ENCODE measurements around the gene MYH1.
"Not testable (repeated sequence)": the region's sequence is repeated elsewhere in the genome, so short reads cannot be mapped to it uniquely, and the experiment has no call there.

MYH1 gene

GRCh38 chr17:10518271-10519037 is at the start of gene MYH1:
Gene MYH1 (minus strand): TSS chr17:10518542. CDS start chr17:10516642, 1,900 bp downstream.
- in situ Hi-C loops (cut with MboI; ENCODE audit: low sequenced_read_pairs), result no loop called here

GRCh38 chr17:10563991-10564660 is 45.8 kb upstream of the MYH1 start:
- in situ Hi-C loops (cut with MboI; ENCODE audit: low sequenced_read_pairs), result no loop called here

DNA sequence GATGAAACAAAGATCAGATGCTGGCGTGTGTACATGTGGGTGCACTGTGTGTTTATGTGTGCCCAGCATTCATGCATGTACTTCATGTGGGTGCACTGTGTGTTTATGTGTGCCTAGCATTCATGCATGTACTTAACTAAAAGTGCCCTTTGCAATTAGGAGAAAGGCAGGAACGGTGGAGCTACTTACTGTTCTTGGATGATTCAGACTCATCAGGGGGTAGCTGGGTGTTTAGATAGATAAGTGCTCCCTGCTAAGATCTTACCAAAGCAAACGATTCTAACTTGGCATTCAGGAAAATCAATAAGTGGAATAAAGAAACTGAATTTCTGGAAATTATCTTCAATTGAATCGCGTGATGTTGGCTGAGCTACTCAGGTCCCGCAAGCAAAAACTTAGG is 39.7 kb upstream of the MYH1 start:
- in situ Hi-C loops (cut with MboI; ENCODE audit: low sequenced_read_pairs), result no loop called here

DNA sequence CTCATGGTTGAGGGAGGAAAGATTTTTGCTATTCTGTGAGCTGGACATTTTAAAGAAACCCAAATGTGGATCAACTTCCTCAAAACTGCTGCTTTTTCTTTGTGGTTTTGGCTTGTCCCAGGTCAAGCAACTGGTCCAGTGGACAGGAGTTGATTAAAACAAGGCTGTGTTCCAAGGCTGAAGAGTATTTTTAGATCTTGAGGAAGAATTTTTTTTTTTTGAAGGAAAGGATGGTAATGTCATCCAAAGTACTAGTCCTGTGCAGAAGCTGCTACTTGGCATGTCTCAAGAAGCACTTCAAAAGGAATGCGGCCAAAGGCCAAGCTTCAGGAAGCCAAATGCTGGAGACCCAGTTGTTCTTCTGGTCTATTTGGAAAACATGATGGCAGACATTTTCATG is 39.1 kb upstream of the MYH1 start:
- in situ Hi-C loops (cut with MboI; ENCODE audit: low sequenced_read_pairs), result no loop called here

DNA sequence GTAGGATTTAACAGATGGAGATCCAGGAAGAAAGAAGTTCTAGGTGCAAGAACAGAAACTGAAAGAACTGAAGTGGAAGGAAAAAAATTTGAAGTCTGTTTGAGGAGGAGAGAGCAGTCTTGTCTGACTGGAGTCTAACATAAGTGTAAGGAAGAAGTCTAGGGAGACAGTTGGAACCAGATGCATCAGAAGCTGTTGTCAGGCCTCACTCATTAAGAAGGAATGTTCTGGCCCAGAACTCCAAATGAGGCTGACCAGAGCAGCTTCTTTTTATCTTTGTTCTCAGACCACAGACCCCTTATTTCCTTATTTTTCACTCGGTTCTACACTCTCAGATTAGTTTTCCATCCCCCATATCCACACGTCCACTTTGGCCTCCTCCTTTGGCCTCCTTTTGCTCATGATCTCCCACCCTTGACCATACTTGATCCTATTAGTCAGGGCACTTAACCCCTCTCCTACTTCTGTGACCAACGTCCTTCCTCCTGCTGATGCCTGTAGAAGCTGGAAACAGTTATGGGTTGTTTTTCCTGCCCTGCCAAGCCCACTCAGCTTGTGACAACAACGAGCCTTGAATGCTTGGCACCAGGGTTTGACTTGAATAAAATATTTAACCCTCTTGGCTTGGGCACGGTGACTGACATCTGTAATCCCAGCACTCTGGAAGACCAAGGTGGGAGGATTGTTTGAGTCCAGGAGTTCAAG is 38.1 kb upstream of the MYH1 start:
- in situ Hi-C loops (cut with MboI; ENCODE audit: low sequenced_read_pairs), result no loop called here

GRCh38 chr17:10550014-10550413 is 31.7 kb upstream of the MYH1 start:
- in situ Hi-C loops (cut with MboI; ENCODE audit: low sequenced_read_pairs), result no loop called here

DNA sequence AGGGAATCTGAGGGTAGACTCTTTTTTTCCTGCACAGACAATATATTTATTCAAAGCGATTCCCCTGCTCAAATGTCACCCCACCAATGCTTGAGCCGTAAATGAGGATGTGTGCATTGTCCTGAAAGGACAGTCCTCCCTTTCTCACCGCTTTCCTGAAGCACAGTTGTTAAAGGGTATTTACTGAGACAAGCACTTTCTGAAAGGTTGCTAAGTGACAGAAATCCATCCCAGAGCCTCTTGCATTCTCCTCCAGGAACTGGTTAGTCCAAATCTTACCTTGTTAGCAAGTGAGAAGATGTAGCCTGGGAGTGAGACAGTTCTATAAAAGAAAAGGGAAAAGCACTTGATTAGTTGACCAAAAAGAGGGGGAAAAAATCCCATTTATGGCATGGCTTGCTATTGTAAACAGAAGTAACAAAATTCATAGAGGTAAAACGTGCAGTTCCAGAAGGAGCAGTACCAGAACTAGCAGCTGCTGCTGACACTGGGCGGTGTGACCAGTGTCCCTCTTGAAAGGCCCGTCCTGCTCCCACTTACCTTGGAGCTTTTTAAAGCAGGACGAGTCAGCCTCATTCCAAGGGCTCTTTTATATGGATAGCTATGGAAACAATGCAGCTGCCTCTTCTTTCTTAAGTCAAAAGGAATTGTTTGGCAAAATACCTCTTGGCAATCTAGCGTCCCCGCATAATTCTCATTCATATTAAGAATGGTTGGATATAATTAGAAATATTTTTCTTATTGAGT is 30.9 kb upstream of the MYH1 start, which contains the start of gene MYH2:
TSS of gene MYH2 (minus strand) at position 563 of the 747 bp plus-strand sequence. CDS start 1,738 bp downstream, outside the sequence.
- in situ Hi-C loops (cut with MboI; ENCODE audit: low sequenced_read_pairs), result no loop called here

DNA sequence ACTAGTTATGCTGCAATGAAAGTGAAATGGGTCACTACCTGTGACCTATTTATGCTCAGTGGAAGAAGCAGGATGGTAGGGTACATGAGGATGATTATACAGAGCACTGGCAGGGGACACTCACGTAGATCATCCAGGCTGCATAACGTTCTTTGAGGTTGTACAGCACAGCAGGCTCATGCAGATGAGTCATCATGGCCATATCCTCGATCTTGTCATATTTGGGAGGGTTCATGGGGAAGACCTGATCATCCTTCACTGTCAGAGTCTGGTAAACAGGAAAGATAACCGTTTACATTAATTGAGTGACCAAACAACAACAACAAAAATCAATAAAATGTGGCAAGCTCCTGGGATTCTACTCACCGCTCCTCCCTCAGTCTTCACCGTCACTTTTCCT is 29.0 kb upstream of the MYH1 start:
- in situ Hi-C loops (cut with MboI; ENCODE audit: low sequenced_read_pairs), result no loop called here

- in situ Hi-C loops (cut with MboI; ENCODE audit: low sequenced_read_pairs), result not testable (repeated sequence)
Observed at GRCh38 chr17:10543486-10543885, 25.1 kb upstream of the MYH1 start.

GRCh38 chr17:10541179-10541578 is 22.8 kb upstream of the MYH1 start:
- in situ Hi-C loops (cut with MboI; ENCODE audit: low sequenced_read_pairs), result not testable (repeated sequence)

DNA sequence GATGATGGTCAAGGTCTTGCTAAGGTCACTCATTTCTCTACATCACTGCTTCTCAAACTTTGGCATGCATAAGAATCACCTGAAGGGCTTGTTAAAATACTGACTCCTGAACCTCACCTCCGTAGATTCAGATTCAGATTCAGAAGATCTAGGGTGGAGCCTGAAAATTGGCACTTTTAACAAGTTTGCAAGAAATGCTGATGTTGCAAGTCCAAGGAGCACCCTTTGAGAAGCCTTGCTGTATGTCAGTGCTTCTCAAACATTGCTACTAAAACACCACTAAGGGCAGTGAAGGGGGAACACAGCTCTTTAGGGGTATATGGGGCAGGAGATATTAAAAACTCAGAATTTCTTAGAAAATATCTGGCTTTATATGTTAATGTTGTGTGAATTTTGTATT is 13.7 kb upstream of the MYH1 start:
- in situ Hi-C loops (cut with MboI; ENCODE audit: low sequenced_read_pairs), result no loop called here

DNA sequence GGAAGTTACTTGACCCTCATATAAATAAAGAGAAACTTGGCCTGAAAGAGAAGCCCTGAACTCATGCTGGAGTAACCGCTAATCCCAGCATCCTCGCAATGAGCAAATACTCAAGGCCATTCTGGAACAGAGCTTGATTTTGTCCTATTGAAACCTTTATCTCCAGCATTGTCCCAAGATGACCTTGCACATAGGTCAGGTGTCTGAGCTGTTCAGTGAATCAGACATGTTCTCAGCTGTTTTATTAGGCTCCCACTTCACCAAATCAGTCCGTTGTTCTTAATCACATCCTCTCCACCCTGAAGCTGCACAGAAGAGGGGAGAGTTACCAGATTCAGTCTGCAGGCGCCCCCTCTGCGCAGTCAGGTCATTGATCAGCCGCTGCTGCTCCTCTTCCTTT is 9.1 kb upstream of the MYH1 start:
- in situ Hi-C loops (cut with MboI; ENCODE audit: low sequenced_read_pairs), result no loop called here

DNA sequence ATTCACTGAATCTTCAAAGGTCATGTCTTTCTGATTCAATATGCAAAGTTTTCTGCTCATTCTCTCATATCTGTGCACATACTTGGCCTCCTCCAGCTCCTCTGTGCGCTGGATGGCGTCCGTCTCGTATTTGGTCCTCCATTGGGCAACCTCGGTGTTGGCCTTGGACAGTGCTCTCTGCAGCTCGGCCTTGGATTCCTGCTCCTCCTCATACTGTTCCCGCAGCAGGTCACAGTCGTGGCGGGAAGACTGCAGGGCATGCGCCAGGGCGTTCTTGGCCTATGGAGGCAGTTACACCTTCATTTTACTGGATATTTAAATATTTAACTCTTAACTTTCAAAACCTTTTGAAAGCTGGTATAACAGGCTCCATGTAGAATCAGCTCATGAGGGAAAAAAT is 8.2 kb upstream of the MYH1 start:
- in situ Hi-C loops (cut with MboI; ENCODE audit: low sequenced_read_pairs), result no loop called here

DNA sequence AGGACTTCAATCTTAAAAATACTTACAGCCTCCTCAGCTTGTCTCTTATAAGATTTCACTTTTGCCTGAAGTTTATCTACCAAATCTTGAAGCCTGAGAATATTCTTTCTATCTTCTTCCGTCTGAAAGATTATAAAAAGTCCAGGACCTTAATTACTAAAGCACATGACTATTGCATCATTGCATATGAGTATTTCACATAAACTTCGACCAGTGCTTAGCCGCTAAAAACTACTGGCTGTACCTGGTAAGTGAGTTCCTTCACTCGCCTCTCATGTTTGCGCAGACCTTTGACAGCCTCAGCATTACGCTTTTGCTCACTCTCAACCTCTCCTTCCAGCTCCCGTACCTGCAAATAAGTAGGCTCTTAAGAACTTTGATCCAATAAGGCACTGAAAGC is 4.7 kb upstream of the MYH1 start:
- in situ Hi-C loops (cut with MboI; ENCODE audit: low sequenced_read_pairs), result no loop called here

- in situ Hi-C loops (cut with MboI; ENCODE audit: low sequenced_read_pairs), result no loop called here
Observed at GRCh38 chr17:10521949-10522348, 3.6 kb upstream of the MYH1 start.

DNA sequence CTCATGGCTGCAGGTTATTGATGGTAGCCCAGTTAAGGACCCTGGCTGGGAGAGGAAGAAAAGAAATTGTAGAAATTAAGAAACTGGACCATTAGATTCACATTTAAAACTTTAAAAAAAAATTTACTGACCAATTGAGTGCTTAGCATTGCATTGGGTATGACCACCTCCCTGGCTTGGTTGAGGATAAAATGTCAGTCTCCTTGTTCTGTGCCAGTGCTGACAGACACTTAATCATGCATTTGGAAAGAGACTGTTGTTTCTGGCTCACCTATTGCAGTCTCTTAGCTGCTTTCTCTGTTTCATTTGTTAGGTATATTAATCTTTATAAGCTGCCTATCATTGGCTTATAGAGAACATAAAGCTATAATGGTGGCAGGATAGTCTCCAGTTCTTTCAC is 1.7 kb downstream of the MYH1 start:
- in situ Hi-C loops (cut with MboI; ENCODE audit: low sequenced_read_pairs), result no loop called here

DNA sequence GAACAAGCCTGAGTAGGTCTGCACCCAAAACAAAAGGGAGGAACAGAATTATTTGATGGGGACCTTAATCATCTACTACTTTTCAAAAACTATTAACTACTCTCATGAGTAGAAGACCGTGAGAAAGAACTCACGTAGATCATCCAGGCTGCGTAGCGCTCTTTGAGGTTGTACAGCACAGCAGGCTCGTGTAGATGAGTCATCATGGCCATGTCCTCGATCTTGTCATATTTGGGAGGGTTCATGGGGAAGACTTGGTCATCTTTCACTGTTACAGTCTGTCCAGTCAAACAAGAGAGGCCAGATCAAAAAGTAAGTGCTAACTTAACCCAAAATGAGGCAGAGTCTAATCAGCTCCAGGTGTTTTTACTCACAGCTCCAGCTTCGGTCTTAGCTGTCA is 2.3 kb downstream of the MYH1 start:
- in situ Hi-C loops (cut with MboI; ENCODE audit: low sequenced_read_pairs), result no loop called here

DNA sequence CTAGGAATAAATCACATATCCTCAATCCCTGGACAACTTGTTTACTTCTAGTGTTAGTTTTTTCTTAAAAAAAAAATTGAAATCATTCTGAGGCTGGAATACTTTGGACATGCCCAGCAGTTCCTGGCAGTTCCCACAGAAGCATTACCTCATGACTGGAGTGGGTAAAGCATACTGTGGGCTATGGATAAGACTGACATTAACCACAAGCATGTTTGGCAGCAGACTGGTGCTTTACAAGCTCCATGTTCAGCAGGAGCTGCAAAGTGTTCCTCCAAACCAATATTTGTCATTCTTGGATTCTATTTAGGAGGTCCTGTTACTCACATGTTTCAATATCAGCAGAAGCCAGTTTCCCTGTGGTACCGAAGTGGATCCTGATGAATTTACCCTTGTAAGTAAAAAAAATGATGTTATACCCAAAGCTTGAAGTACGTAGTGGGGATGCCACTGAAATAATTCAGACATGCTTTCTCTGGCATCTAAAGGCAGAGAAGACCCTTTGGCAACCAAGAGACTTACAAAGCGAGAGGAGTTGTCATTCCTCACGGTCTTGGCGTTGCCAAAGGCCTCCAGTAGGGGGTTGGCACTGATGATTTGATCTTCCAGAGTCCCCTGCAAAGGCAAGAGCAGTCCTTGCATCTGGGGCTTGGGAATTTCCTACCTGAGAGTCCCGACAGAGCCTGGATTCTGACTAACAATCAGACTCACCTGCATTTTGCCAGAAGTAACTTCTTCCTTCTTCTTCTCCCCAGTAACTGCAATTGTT is 4.9 kb downstream of the MYH1 start:
- in situ Hi-C loops (cut with MboI; ENCODE audit: low sequenced_read_pairs), result no loop called here

GRCh38 chr17:10512856-10513255 is 5.5 kb downstream of the MYH1 start:
- in situ Hi-C loops (cut with MboI; ENCODE audit: low sequenced_read_pairs), result no loop called here

DNA sequence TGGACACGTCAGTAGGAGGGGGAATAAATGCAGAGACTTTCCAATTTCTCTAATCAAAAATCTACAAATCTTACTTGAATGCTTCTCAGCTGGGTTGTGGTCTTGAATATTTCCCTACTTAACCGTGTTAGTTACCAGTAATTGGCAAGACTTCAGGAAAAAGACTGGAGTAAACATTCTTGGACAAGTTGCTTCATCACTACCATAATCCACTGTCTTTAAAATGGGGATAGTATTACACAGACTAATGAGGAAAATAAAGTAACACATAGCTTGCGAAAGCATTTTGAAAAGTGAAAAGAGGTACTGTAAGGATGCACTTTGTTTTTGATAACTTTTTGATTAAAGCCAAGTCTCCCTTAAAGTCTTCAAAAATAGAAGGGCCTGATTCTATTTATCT is 18.4 kb downstream of the MYH1 start:
- in situ Hi-C loops (cut with MboI; ENCODE audit: low sequenced_read_pairs), result no loop called here

All from HL-60/S4 treated with phorbol 12-myristate 13-acetate at 8.2 ng/mL for 4 days and 3 days (cell line).